Upper lobe of left lung (tissue), 6 donors: ENCODE measurements around the gene CAMK2G. TPM values are rescaled to one million over a fixed set of nuclear protein-coding genes. Genes with fewer than 3 reads are reported as not detected.

Experiments
- ATAC-seq, 2 donors: fragments of 200-7000 bp; cut with Tn5 transposase; one replicate each; pipeline ENCODE4 v1.9.1; 2022; ENCODE audit warnings: mild to moderate bottlenecking in 2 of 2, moderate library complexity in 2 of 2; ENCODE audit not compliant: low FRiP score in 2 of 2
- DNase-seq, 2 donors: peaks; one replicate each; pipeline ENCODE4 v3.0.0-alpha.2; 2019 to 2020
- H3K27ac ChIP-seq, 4 donors: fragments of 200-600 bp; sonication (generic); one replicate each; pipeline ENCODE4 v1.5.1; 2016 to 2019
- H3K27me3 ChIP-seq, 4 donors: fragments of 200-600 bp; sonication (generic); one replicate each; pipeline ENCODE4 v1.5.1; 2017 to 2019
- H3K36me3 ChIP-seq, 4 donors: fragments of 200-600 bp; sonication (generic); one replicate each; pipeline ENCODE4 v1.5.1; 2016 to 2019
- H3K4me1 ChIP-seq, 4 donors: fragments of 200-600 bp; sonication (generic); one replicate each; pipeline ENCODE4 v1.5.1; 2018 to 2019
- H3K4me3 ChIP-seq, 4 donors: fragments of 200-600 bp; sonication (generic); one replicate each; pipeline ENCODE4 v1.5.1; 2017 to 2019; ENCODE audit warnings: mild to moderate bottlenecking in 2 of 4, moderate library complexity in 1 of 4
- H3K9me3 ChIP-seq, 4 donors: fragments of 200-600 bp; sonication (generic); one replicate each; pipeline ENCODE4 v1.5.1; 2018 to 2019
- EP300 ChIP-seq, 4 donors: sonication (generic); formaldehyde crosslinking; IDR thresholded peaks; one replicate each; pipeline ENCODE4 v1.5.1; 2017; ENCODE audit warnings: antibody characterized with exemption in 4 of 4, control low read depth in 2 of 4
- POLR2A ChIP-seq, 4 donors: fragments of 450-650 bp; IDR thresholded peaks; one replicate each; pipeline ENCODE4 v1.5.1; 2016 to 2017; ENCODE audit warnings: antibody characterized with exemption in 4 of 4, mild to moderate bottlenecking in 2 of 4
- POLR2AphosphoS5 ChIP-seq, 2 donors: sonication (generic); formaldehyde crosslinking; IDR thresholded peaks; one replicate each; pipeline ENCODE4 v1.5.1; 2017; ENCODE audit warnings: antibody characterized with exemption in 2 of 2
- WGBS, 2 donors: methylation state at CpG; one replicate each; pipeline ENCODE4 v1.1.5; 2017 to 2018; 5-methylcytosine and 5-hydroxymethylcytosine counted together
- total RNA-seq, 6 donors: library from RNA; depleted of rRNA in 4 of 6; stranded (reverse); fragments of >200 nt in 4 of 6; gene quantifications; one replicate each; pipeline versions ENCODE4 v1.1.0 to v1.2.1, GENCODE V29; 2016 to 2021
- TF ChIP-seq, protein P1 (sequence below), 6 experiments: fragments of 450-650 bp in 4 of 6; fragments of 200-600 bp in 2 of 6; sonication (generic) in 2 of 6; IDR thresholded peaks; one replicate each; pipeline ENCODE4 v1.5.1; 2016 to 2019; ENCODE audit warnings: antibody characterized with exemption in 6 of 6
- donor health status: DM: no; HTN: no; CAD: no; lungs with moderate emphysema.
- donor health status: DM: no; HTN: yes; CAD: no; lungs with severe emphysema.

CAMK2G gene
- total RNA-seq, 6 donors from 2014 or later: 25.7 to 52.3 (median 43.0) TPM

DNA sequence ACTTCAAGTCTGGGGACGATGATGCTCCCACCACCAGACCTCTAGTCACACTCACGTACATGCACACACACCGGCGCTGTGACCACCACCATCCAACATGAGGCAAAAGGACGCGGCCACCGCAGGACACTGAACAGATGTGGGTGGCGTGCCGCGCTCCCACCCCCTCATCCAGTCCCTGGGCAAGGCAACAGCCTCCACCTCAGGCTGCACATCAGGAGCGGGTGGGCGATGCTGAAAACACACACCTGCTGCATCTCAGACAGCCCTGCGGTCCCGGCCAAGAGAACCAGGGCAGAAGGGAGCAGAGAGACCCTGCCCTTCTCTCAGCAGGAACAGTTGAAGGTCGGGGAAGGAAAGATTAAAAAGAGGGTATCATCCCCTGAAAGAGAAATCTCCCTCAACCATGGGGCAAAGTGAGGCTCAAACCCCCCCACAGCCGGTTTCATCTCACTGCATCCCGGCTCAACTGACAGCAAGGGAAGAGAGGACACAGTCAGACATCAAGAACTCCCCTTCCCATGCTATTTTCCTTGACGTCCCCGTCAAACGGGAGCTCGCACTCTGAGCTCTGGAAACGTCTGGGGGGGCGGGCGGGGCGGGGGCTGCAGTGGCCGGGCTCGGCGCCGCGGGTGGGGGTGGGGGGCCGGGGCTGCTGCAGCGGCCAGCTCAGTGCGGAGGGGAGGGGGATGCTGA lies 1.1 kb downstream of the CAMK2G start:
- Histone ChIP-seq H3K9me3 (no peaks in the 10 kb centered on the region), H3K27me3 (no peaks in the 10 kb centered on the region), H3K4me1 (peaks cover 26 to 50% (median 44%) of the 10 kb centered on the region in 4 donors), H3K4me3 (peak overlapping the region; percentile 94 to 99 (median 94)), H3K27ac (peak overlapping the region in 3 of 4 donors; percentile 42 to 91 (median 63)), H3K36me3 (peaks cover 0 to 19% (median 9%) of the 10 kb centered on the region in 4 donors)
- TF ChIP-seq POLR2AphosphoS5 (IDR thresholded peaks at IDR 0.05): no peak
- no peak for TF ChIP-seq POLR2A (IDR thresholded peaks at IDR 0.05)
- TF ChIP-seq, protein P1, sequence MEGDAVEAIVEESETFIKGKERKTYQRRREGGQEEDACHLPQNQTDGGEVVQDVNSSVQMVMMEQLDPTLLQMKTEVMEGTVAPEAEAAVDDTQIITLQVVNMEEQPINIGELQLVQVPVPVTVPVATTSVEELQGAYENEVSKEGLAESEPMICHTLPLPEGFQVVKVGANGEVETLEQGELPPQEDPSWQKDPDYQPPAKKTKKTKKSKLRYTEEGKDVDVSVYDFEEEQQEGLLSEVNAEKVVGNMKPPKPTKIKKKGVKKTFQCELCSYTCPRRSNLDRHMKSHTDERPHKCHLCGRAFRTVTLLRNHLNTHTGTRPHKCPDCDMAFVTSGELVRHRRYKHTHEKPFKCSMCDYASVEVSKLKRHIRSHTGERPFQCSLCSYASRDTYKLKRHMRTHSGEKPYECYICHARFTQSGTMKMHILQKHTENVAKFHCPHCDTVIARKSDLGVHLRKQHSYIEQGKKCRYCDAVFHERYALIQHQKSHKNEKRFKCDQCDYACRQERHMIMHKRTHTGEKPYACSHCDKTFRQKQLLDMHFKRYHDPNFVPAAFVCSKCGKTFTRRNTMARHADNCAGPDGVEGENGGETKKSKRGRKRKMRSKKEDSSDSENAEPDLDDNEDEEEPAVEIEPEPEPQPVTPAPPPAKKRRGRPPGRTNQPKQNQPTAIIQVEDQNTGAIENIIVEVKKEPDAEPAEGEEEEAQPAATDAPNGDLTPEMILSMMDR (IDR thresholded peaks at IDR 0.05): no peak
- no peak for TF ChIP-seq EP300 (IDR thresholded peaks at IDR 0.05)
- ATAC-seq (no peak), DNase-seq (no peak)
- WGBS, 2 donors: 49 to 75% methylated on average over 17 to 21 of the region's 33 CpGs

DNA sequence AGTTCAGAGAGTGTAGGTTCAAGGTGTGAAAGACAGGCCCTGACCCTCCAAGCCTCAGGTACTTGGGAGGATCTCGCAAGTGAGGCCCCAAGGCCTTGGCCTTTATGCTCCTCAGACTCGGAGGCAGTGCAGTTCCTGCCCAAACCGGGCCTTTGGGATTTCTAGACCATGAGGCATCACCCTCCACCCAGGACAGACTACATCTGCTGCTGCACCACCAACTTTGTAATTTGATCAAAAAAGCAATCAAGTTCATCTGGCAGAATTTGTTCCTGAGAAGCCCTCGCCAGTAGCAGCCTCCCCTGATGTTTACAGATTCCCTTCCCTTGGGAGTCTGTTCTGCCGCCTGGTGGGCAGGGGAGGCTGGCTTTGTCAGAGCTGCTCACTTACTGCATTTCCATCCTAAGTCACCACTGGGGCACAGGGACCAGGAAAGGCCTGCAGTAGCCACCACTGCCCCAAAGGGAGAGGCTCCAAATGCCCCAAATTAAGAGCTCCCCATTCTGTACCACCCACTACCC lies 2.1 kb downstream of the CAMK2G start:
- H3K27ac ChIP-seq: peak overlapping the region in 3 of 4 donors; percentile 28 to 91 (median 42)
- H3K9me3 ChIP-seq: no peaks in the 10 kb centered on the region
- peaks cover 0 to 29% (median 14%) of the 10 kb centered on the region in 4 donors for H3K36me3 ChIP-seq
- 51 to 58% methylated on average over 4 to 5 of the region's 5 CpGs for WGBS, 2 donors
- TF ChIP-seq POLR2A (IDR thresholded peaks at IDR 0.05): no peak
- TF ChIP-seq, protein P1 (IDR thresholded peaks at IDR 0.05): peak in 3 of 6 experiments; percentile 28 to 35 (median 28)
- no peak for DNase-seq
- no peak overlapping the region for H3K4me3 ChIP-seq
- H3K27me3 ChIP-seq: no peaks in the 10 kb centered on the region
- ATAC-seq: no peak
- H3K4me1 ChIP-seq: peaks cover 36 to 52% (median 48%) of the 10 kb centered on the region in 4 donors

DNA sequence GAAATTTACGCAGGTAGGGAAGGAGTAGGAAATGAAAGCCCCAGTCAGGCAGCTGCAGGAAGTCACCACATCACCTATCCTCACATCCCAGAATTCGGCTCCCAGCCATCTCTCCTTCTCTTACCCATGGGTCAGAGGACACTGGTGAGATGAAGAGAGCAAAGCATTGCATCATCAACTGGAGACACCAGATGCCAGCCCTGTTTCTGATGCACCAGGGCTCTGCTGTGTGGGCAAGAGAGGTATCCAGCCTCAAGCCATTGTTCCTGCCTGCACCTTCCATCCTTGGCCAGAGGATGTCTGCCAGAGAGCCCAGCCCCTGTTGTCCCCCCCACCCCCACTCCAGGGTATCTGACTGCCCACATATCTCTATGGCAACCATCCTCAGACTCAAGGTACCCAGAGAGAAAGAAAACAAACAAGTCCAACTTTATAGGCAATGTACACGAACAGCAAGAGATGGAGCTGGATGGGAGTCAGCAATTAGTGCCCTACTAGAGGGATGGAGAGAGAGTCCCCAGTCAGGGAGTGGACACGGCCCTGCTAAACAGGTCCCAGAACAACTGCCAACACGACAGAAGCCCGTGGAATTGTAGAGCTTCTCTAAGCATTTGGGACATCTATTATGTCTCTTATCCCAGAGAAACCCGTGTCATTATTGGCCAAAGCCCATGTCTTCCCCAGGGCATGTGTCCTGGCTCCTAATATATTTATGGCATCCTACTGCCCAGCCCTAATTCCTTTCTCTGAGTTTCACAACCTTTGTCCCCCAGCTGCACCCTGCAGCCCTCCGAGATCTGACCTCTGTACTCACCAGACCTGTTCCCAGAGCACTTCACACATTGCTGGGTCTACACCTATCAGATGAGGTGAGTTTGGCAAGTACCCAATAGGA lies 2.8 kb downstream of the CAMK2G start:
- no peaks in the 10 kb centered on the region for H3K27me3 ChIP-seq
- peaks cover 43 to 57% (median 50%) of the 10 kb centered on the region in 4 donors for H3K4me1 ChIP-seq
- ATAC-seq (peak; percentile 4 to 86), DNase-seq (peak in 1 of 2 donors; percentile 73)
- TF ChIP-seq POLR2AphosphoS5 (IDR thresholded peaks at IDR 0.05): no peak
- TF ChIP-seq EP300 (IDR thresholded peaks at IDR 0.05): no peak
- no peak for TF ChIP-seq POLR2A (IDR thresholded peaks at IDR 0.05)
- TF ChIP-seq, protein P1 (IDR thresholded peaks at IDR 0.05): no peak
- peaks cover 0 to 30% (median 14%) of the 10 kb centered on the region in 4 donors for H3K36me3 ChIP-seq
- H3K27ac ChIP-seq: peak overlapping the region in 3 of 4 donors; percentile 28 to 91 (median 42)
- H3K4me3 ChIP-seq: no peak overlapping the region
- no peaks in the 10 kb centered on the region for H3K9me3 ChIP-seq
- 64 to 67% methylated on average over 8 of the region's 8 CpGs for WGBS, 2 donors

DNA sequence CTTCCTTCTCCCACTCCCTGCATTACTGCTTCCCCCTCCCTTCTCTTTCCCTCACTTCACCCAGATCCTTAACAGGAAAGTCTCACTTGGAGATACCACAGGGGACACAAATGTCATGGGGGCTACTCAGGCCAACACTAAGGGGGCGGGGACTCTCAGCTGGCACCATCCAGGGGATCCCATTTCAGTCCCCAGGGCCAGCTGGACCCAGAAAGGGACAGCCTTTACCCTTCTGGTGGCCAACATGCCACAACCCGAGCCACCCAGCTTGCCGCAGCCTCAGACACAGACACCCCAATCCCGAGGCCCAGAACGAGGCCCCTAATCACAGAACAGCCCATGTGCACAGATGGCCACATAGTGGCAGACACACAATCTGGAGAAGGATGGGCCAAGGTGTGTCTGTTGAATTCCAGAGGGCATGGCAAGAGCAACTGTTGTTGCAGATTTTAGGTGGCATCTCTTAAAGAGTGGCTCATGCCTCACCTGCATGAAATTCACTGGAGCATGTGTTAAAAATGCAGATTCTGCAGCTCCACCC lies 5.6 kb downstream of the CAMK2G start:
- H3K9me3 ChIP-seq: no peaks in the 10 kb centered on the region
- H3K27me3 ChIP-seq: no peaks in the 10 kb centered on the region
- WGBS, 2 donors: 95 to 96% methylated on average over 5 of the region's 5 CpGs
- peak overlapping the region in 2 of 4 donors; percentile 88 for H3K27ac ChIP-seq
- DNase-seq: no peak
- peaks cover 45 to 55% (median 55%) of the 10 kb centered on the region in 4 donors for H3K4me1 ChIP-seq
- no peak for ATAC-seq
- TF ChIP-seq, protein P1 (IDR thresholded peaks at IDR 0.05): no peak
- TF ChIP-seq POLR2AphosphoS5 (IDR thresholded peaks at IDR 0.05) (no peak), POLR2A (IDR thresholded peaks at IDR 0.05) (no peak), EP300 (IDR thresholded peaks at IDR 0.05) (no peak)
- H3K36me3 ChIP-seq: peaks cover 0 to 30% (median 17%) of the 10 kb centered on the region in 4 donors
- H3K4me3 ChIP-seq: no peak overlapping the region
